Measurements from ENCODE around the gene NLRP6. TPM values are rescaled to one million over a fixed set of nuclear protein-coding genes. Genes with fewer than 3 reads are reported as not detected.
A peak's percentile ranks its signal among the peaks of the same experiment; 100 is the strongest.

The NLRP6 gene
- polyA plus RNA-seq, 2 of the 4 experiments (the other 2 are of a cell fraction) = 0.03 TPM; not detected in 1

DNA sequence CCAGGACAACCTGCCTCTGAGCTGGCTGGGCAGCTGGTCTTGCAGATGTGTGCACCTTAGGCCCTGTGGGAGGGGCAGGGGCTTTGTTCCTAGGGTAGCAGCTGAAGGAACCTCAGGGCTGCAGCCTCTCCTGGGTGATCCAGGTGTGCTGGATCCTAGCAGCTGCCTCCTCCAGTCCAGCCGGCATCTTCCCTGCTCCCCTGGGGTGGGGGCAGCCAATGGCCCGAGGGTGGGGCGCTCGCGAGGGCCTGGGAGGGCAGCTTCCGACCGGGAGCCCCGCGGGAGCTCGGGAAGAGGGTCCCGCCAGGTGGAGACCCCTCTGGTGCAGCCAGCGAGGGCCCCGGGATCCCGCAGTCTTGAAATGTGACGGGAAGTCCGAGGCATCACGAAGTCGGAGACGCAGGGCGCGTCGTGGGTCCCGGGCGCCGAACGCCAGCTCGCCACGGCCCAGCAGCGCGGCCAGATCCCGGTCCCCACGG is 37.3 kb downstream of the NLRP6 start:
- 92% methylated on average over 28 of the region's 32 CpGs for WGBS (ENCODE audit: missing lambda C conversion rate)
- Histone ChIP-seq H3K27ac (peak overlapping the region in 1 of 2 experiments; percentile 37; a peak in 1 of 6 replicates), H3K9me3 (no peaks in the 10 kb centered on the region), H3K4me1 (peaks cover 4% of the 10 kb centered on the region; the same call in 1 of the 3 replicates), H3K4me3 (no peak overlapping the region), H3K4me2 (no peak overlapping the region)
- FAIRE-seq (no peak), DNase-seq (ENCODE audit: low read depth in 1 of 2, low spot score in 1 of 2) (no peak), ATAC-seq (no peak)
- TF ChIP-seq, protein P1, sequence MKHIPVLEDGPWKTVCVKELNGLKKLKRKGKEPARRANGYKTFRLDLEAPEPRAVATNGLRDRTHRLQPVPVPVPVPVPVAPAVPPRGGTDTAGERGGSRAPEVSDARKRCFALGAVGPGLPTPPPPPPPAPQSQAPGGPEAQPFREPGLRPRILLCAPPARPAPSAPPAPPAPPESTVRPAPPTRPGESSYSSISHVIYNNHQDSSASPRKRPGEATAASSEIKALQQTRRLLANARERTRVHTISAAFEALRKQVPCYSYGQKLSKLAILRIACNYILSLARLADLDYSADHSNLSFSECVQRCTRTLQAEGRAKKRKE (CRISPR knock-in tag; IDR thresholded peaks at IDR 0.05; ENCODE audit: low read depth) = no peak
- TF ChIP-seq ESRRA (IDR thresholded peaks at IDR 0.05; ENCODE audit: borderline replicate concordance, low read length) (no peak), HDAC2 (IDR thresholded peaks at IDR 0.05) (no peak), RARB (CRISPR knock-in tag; IDR thresholded peaks at IDR 0.05) (no peak), TP53 (CRISPR knock-in tag; IDR thresholded peaks at IDR 0.05) (no peak), ZSCAN20 (CRISPR knock-in tag; IDR thresholded peaks at IDR 0.05) (no peak), CHD2 (IDR thresholded peaks at IDR 0.05; ENCODE audit: low read length, partially characterized antibody) (no peak), MAZ (IDR thresholded peaks at IDR 0.05; ENCODE audit: borderline replicate concordance, low read depth, low read length) (no peak), HOXB13 (CRISPR knock-in tag; IDR thresholded peaks at IDR 0.05; ENCODE audit: low read depth) (no peak), RFX5 (IDR thresholded peaks at IDR 0.05) (no peak), NFE2L2 (conservative IDR thresholded peaks at IDR 0.05; ENCODE audit: low read length) (no peak), KDM1A (IDR thresholded peaks at IDR 0.05; ENCODE audit: low read depth) (no peak)
- TF ChIP-seq, protein P2, sequence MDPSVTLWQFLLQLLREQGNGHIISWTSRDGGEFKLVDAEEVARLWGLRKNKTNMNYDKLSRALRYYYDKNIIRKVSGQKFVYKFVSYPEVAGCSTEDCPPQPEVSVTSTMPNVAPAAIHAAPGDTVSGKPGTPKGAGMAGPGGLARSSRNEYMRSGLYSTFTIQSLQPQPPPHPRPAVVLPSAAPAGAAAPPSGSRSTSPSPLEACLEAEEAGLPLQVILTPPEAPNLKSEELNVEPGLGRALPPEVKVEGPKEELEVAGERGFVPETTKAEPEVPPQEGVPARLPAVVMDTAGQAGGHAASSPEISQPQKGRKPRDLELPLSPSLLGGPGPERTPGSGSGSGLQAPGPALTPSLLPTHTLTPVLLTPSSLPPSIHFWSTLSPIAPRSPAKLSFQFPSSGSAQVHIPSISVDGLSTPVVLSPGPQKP (IDR thresholded peaks at IDR 0.05; ENCODE audit: low read depth, low read length) = no peak
- TF ChIP-seq, protein P3, sequence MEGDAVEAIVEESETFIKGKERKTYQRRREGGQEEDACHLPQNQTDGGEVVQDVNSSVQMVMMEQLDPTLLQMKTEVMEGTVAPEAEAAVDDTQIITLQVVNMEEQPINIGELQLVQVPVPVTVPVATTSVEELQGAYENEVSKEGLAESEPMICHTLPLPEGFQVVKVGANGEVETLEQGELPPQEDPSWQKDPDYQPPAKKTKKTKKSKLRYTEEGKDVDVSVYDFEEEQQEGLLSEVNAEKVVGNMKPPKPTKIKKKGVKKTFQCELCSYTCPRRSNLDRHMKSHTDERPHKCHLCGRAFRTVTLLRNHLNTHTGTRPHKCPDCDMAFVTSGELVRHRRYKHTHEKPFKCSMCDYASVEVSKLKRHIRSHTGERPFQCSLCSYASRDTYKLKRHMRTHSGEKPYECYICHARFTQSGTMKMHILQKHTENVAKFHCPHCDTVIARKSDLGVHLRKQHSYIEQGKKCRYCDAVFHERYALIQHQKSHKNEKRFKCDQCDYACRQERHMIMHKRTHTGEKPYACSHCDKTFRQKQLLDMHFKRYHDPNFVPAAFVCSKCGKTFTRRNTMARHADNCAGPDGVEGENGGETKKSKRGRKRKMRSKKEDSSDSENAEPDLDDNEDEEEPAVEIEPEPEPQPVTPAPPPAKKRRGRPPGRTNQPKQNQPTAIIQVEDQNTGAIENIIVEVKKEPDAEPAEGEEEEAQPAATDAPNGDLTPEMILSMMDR (IDR thresholded peaks at IDR 0.05) = no peak
- TF ChIP-seq, protein P4, sequence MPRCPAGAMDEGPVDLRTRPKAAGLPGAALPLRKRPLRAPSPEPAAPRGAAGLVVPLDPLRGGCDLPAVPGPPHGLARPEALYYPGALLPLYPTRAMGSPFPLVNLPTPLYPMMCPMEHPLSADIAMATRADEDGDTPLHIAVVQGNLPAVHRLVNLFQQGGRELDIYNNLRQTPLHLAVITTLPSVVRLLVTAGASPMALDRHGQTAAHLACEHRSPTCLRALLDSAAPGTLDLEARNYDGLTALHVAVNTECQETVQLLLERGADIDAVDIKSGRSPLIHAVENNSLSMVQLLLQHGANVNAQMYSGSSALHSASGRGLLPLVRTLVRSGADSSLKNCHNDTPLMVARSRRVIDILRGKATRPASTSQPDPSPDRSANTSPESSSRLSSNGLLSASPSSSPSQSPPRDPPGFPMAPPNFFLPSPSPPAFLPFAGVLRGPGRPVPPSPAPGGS (IDR thresholded peaks at IDR 0.05) = no peak
- POLR2A ChIA-PET = interaction anchor here (1.7 kb wide), 1 partner anchor 40 kb away, joined by 6 read pairs; no protein-coding TSS in a partner anchor
- CTCF ChIA-PET = interaction anchor here (1.2 to 3.3 kb wide), 6 partner anchors 10 to 133 kb away, joined by 3 to 38 read pairs (median 6); partner anchors contain the start of gene IFITM2

DNA sequence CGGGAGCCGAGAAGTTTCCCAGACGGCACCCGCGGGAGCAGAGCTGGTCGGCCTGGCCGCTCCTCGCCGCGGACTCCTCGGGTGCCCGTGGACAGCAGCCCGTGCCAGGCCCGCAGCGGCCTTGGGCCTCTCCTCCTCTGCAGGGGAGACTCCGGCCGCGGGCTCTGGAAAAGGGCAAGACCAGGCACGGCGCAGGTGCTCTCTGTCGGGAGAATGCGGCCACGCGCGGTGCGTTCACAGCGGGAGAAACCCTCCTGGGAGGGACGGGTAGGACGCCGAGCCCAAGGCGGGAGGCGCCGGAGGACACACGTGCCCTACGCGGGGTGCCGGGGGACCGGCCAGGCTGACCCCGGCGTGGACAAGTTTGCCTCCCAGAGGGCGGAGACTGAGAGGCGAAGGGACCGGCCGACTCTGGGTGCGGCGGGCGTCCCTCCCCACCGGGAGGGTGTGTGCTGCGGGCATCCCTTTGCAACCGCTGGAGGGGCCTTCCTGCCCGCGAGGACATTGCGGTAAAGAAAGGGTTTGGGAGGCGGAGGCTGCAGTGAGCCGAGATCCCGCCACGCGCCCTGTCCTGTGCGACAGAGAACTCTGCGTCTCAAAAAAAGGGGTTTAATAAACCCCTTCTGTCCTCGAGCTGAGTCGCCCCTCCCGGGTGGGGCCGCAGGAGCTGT is 38.0 kb downstream of the NLRP6 start:
- no peak overlapping the region for H3K4me3 ChIP-seq
- ATAC-seq (no peak), FAIRE-seq (no peak), DNase-seq (ENCODE audit: low read depth in 1 of 2, low spot score in 1 of 2) (no peak)
- H3K4me1 ChIP-seq = peaks cover 9% of the 10 kb centered on the region; the same call in 1 of the 3 replicates
- H3K27ac ChIP-seq = no peak overlapping the region
- 91% methylated on average over 61 of the region's 64 CpGs for WGBS (ENCODE audit: missing lambda C conversion rate)
- no peaks in the 10 kb centered on the region for H3K9me3 ChIP-seq
- ChIA-PET CTCF (interaction anchor here (0.9 to 3.3 kb wide), 11 partner anchors 9 to 133 kb away, joined by 3 to 38 read pairs (median 5); partner anchors contain the start of gene IFITM2), POLR2A (interaction anchor here (1.7 kb wide), 1 partner anchor 40 kb away, joined by 6 read pairs; no protein-coding TSS in a partner anchor)
- H3K4me2 ChIP-seq = no peak overlapping the region
- no peak for TF ChIP-seq CBX2 (IDR thresholded peaks at IDR 0.05; ENCODE audit: borderline replicate concordance, low read depth)
- no peak for TF ChIP-seq GATA3 (IDR thresholded peaks at IDR 0.05; ENCODE audit: borderline replicate concordance)
- no peak for TF ChIP-seq HOXB5 (CRISPR knock-in tag; IDR thresholded peaks at IDR 0.05)

Data from A549 (cell line).